KMS-11 (cell line): ENCODE results near the gene RAB36.

Experiments
- H2AFZ ChIP-seq: fragments of 200-600 bp; sonication (generic); 2 replicates; pipeline ENCODE4 v1.6.1; 2016; ENCODE audit warnings: antibody characterized with exemption, mixed run types, low read depth
- H3K27ac ChIP-seq: fragments of 200-600 bp; sonication (generic); 2 replicates; pipeline ENCODE4 v1.6.1; 2016; ENCODE audit warnings: mild to moderate bottlenecking, mixed run types
- H3K27me3 ChIP-seq: fragments of 200-600 bp; sonication (generic); 2 replicates; pipeline ENCODE4 v1.6.1; 2017; ENCODE audit warnings: mild to moderate bottlenecking, low read depth, mixed run types, moderate library complexity; ENCODE audit not compliant: insufficient read depth
- H3K36me3 ChIP-seq: fragments of 200-600 bp; sonication (generic); 2 replicates; pipeline ENCODE4 v1.6.1; 2017; ENCODE audit warnings: mild to moderate bottlenecking, mixed run types; ENCODE audit not compliant: insufficient read depth
- H3K4me1 ChIP-seq: fragments of 200-600 bp; sonication (generic); 2 replicates; pipeline ENCODE4 v1.6.1; 2016; ENCODE audit warnings: mild to moderate bottlenecking, low read depth, mixed run types; ENCODE audit not compliant: poor library complexity, severe bottlenecking
- H3K4me2 ChIP-seq: fragments of 200-600 bp; sonication (generic); 2 replicates; pipeline ENCODE4 v1.7.0; 2016; ENCODE audit warnings: mild to moderate bottlenecking, mixed run types
- H3K4me3 ChIP-seq: fragments of 200-600 bp; sonication (generic); IDR thresholded peaks from 2 replicates; pipeline ENCODE4 v1.6.1; 2017; ENCODE audit warnings: low read depth, low read length, mixed read lengths; ENCODE audit not compliant: insufficient read depth
- H3K79me2 ChIP-seq: fragments of 200-600 bp; sonication (generic); 2 replicates; pipeline ENCODE4 v1.6.1; 2016; ENCODE audit warnings: low read depth, mixed run types; ENCODE audit not compliant: insufficient read depth
- H3K9ac ChIP-seq: fragments of 200-600 bp; sonication (generic); 2 replicates; pipeline ENCODE4 v1.6.1; 2016; ENCODE audit warnings: mild to moderate bottlenecking, mixed run types
- H4K20me1 ChIP-seq: fragments of 200-600 bp; sonication (generic); 2 replicates; pipeline ENCODE4 v1.6.1; 2016; ENCODE audit warnings: mild to moderate bottlenecking, mixed run types; ENCODE audit not compliant: insufficient read depth
- CTCF ChIP-seq: fragments of 200-600 bp; sonication (generic); conservative IDR thresholded peaks from 2 replicates; pipeline ENCODE4 v1.6.1; 2017; ENCODE audit warnings: low read depth, mild to moderate bottlenecking, antibody characterized with exemption, low read length, moderate library complexity, mixed read lengths

The RAB36 gene

GRCh38 chr22:23175817-23176644 lies 30.8 kb downstream of the RAB36 start:
- no peaks in the 10 kb centered on the region for H4K20me1 ChIP-seq
- peaks cover 34% of the 10 kb centered on the region for H3K4me1 ChIP-seq
- H3K9ac ChIP-seq, result no peak overlapping the region
- no peaks in the 10 kb centered on the region for H3K36me3 ChIP-seq
- no peaks in the 10 kb centered on the region for H3K79me2 ChIP-seq
- H3K27ac ChIP-seq, result no peak overlapping the region
- H2AFZ ChIP-seq, result no peak overlapping the region
- no peaks in the 10 kb centered on the region for H3K27me3 ChIP-seq
- no peak overlapping the region for H3K4me3 ChIP-seq
- H3K4me2 ChIP-seq, result no peak overlapping the region
- no peak for TF ChIP-seq CTCF

- H2AFZ ChIP-seq, result no peak overlapping the region
- H3K27me3 ChIP-seq, result no peaks in the 10 kb centered on the region
- peaks cover 34% of the 10 kb centered on the region for H3K4me1 ChIP-seq
- H3K27ac ChIP-seq, result no peak overlapping the region
- no peaks in the 10 kb centered on the region for H4K20me1 ChIP-seq
- no peak overlapping the region for H3K4me3 ChIP-seq
- no peaks in the 10 kb centered on the region for H3K36me3 ChIP-seq
- H3K4me2 ChIP-seq, result no peak overlapping the region
- TF ChIP-seq CTCF, result no peak
- H3K9ac ChIP-seq, result no peak overlapping the region
- H3K79me2 ChIP-seq, result peaks cover 5% of the 10 kb centered on the region
These were observed 31.4 kb downstream of the RAB36 start for GRCh38 chr22:23176645-23177027.

GRCh38 chr22:23177197-23177596 lies 31.9 kb downstream of the RAB36 start:
- Histone ChIP-seq H3K27me3 (no peaks in the 10 kb centered on the region), H3K36me3 (no peaks in the 10 kb centered on the region), H3K4me3 (no peak overlapping the region), H2AFZ (no peak overlapping the region), H3K4me2 (no peak overlapping the region), H3K79me2 (peaks cover 11% of the 10 kb centered on the region), H4K20me1 (no peaks in the 10 kb centered on the region), H3K27ac (no peak overlapping the region), H3K9ac (no peak overlapping the region), H3K4me1 (peaks cover 34% of the 10 kb centered on the region)
- TF ChIP-seq CTCF, result no peak

- Histone ChIP-seq H3K4me3 (no peak overlapping the region), H3K4me1 (peaks cover 31% of the 10 kb centered on the region), H3K27me3 (no peaks in the 10 kb centered on the region)
These were observed 33.4 kb downstream of the RAB36 start for GRCh38 chr22:23178512-23179254.

More at GRCh38 chr22:23178512-23179254, 33.4 kb downstream of the RAB36 start:
- Histone ChIP-seq H3K4me2 (peak overlapping the region; percentile 71; the same call in 1 of the 2 replicates), H3K79me2 (peaks cover 25% of the 10 kb centered on the region), H3K27ac (no peak overlapping the region; the same call in 1 of the 2 replicates), H3K36me3 (no peaks in the 10 kb centered on the region), H2AFZ (no peak overlapping the region; the same call in 1 of the 2 replicates), H4K20me1 (no peaks in the 10 kb centered on the region), H3K9ac (no peak overlapping the region)
- peak; percentile 93 for TF ChIP-seq CTCF
